ENCODE results near the gene P2RY10. TPM values are rescaled to one million over a fixed set of nuclear protein-coding genes. Genes with fewer than 3 reads are reported as not detected.

Gene P2RY10, protein sequence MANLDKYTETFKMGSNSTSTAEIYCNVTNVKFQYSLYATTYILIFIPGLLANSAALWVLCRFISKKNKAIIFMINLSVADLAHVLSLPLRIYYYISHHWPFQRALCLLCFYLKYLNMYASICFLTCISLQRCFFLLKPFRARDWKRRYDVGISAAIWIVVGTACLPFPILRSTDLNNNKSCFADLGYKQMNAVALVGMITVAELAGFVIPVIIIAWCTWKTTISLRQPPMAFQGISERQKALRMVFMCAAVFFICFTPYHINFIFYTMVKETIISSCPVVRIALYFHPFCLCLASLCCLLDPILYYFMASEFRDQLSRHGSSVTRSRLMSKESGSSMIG
- total RNA-seq (not detected in 2 replicates), polyA plus RNA-seq (not detected in 2 replicates), polyA minus RNA-seq (ENCODE audit: low replicate concordance) (not detected in 2 replicates)
- polyA plus RNA-seq (2012), result not detected in 2 replicates

DNA sequence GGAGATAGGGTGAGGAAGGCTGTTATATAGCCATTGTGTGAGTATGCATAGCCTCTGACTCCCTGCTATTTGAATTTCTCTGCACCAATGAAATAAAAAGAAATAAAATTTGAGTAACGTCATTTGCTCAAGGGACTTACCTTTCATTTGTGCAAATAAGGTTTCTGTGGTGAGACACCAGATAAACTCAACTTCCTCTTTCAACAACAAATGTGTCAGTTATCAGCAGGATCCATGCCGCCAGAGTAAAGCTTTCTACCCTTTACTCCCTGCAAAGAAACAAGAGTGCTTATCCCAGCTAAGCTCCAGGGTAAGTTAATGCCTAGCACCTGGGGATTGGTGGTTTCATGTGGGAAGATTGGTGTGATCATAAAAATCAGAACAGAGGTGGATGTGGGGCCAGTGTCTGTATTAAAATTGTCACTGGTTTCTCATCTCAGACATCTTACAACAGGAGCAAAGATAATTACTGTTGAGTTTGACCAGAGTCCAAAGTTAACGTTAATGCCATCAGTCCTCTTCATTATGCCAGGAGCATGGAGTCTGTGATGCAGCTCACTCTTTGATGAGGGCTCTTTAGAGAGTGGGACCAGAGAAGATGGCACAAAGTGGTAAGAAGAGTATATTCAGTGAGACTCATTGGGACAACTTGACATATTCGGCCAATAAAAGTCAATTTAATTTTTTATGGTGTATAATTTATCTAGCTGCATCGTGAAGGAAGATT, at the start of gene P2RY10:
Gene P2RY10, plus strand, starts transcription at position 206 of the 727 bp plus-strand sequence. CDS start 15,130 bp downstream, outside the sequence.
- no peak for DNase-seq (ENCODE audit: low read depth in 2 of 2)
- Histone ChIP-seq H3K4me1 (ENCODE audit: control insufficient read depth, extremely low read depth, insufficient read depth, low read length) (no peaks in the 10 kb centered on the region), H3K79me2 (ENCODE audit: control insufficient read depth, insufficient read depth, low read length) (no peaks in the 10 kb centered on the region), H3K4me2 (ENCODE audit: extremely low read depth, insufficient read depth, low read length) (no peak within 1 kb of the TSS), H2AFZ (ENCODE audit: low read length) (no peak within 1 kb of the TSS), H3K4me3 (replicated peaks in 1 of 4; ENCODE audit: control extremely low read depth in 1 of 4, insufficient read depth in 1 of 4, low read depth in 3 of 4, low read length in 4 of 4) (no peak within 1 kb of the TSS), H3K36me3 (ENCODE audit: control insufficient read depth, insufficient read depth, low read length) (no peaks in the 10 kb centered on the region), H3K27me3 (ENCODE audit: control insufficient read depth, insufficient read depth, low read length) (no peaks in the 10 kb centered on the region), H3K9ac (ENCODE audit: insufficient read depth, low read length) (no peak within 1 kb of the TSS), H3K27ac (ENCODE audit: insufficient read depth, low read length) (no peak within 1 kb of the TSS), H4K20me1 (ENCODE audit: control insufficient read depth, extremely low read depth, insufficient read depth, low read length) (no peaks in the 10 kb centered on the region), H3K9me3 (ENCODE audit: control insufficient read depth, insufficient read depth, low read depth, low read length) (no peaks in the 10 kb centered on the region)
- TF ChIP-seq, protein P1, sequence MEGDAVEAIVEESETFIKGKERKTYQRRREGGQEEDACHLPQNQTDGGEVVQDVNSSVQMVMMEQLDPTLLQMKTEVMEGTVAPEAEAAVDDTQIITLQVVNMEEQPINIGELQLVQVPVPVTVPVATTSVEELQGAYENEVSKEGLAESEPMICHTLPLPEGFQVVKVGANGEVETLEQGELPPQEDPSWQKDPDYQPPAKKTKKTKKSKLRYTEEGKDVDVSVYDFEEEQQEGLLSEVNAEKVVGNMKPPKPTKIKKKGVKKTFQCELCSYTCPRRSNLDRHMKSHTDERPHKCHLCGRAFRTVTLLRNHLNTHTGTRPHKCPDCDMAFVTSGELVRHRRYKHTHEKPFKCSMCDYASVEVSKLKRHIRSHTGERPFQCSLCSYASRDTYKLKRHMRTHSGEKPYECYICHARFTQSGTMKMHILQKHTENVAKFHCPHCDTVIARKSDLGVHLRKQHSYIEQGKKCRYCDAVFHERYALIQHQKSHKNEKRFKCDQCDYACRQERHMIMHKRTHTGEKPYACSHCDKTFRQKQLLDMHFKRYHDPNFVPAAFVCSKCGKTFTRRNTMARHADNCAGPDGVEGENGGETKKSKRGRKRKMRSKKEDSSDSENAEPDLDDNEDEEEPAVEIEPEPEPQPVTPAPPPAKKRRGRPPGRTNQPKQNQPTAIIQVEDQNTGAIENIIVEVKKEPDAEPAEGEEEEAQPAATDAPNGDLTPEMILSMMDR (conservative IDR thresholded peaks at IDR 0.05 in 1 of 2, IDR thresholded peaks at IDR 0.05 in 1 of 2; ENCODE audit: low read depth in 1 of 2, low read length in 2 of 2), result no peak
- TF ChIP-seq EZH2 (IDR thresholded peaks at IDR 0.05; ENCODE audit: low read length, missing control alignments), result no peak

DNA sequence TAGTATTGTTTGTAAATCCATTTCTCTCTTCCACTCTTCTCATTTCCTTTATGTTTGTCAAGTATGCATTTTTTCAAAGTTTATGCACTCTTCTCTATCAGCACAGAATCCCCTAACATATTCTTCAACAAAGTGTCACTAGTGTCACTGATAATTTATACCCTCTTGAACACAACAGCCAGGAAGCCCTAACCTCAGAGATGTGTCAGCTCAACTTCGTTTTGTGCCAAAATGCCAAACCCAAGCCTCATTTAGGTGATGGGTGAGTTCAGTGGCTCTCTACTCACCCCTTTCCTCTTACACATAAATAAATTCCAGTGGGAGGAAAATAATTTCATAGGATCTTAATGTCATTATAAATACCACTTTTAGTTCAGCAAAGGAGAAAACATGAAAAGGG, 22.4 kb upstream of the P2RY10 start:
- Histone ChIP-seq H3K9me3 (ENCODE audit: control insufficient read depth, insufficient read depth, low read depth, low read length) (no peaks in the 10 kb centered on the region), H3K4me3 (replicated peaks in 1 of 4; ENCODE audit: control extremely low read depth in 1 of 4, insufficient read depth in 1 of 4, low read depth in 3 of 4, low read length in 4 of 4) (no peak overlapping the region), H3K36me3 (ENCODE audit: control insufficient read depth, insufficient read depth, low read length) (no peaks in the 10 kb centered on the region), H3K27me3 (ENCODE audit: control insufficient read depth, insufficient read depth, low read length) (no peaks in the 10 kb centered on the region), H4K20me1 (ENCODE audit: control insufficient read depth, extremely low read depth, insufficient read depth, low read length) (no peaks in the 10 kb centered on the region), H2AFZ (ENCODE audit: low read length) (no peak overlapping the region), H3K27ac (ENCODE audit: insufficient read depth, low read length) (no peak overlapping the region), H3K9ac (ENCODE audit: insufficient read depth, low read length) (no peak overlapping the region), H3K4me2 (ENCODE audit: extremely low read depth, insufficient read depth, low read length) (no peak overlapping the region), H3K79me2 (ENCODE audit: control insufficient read depth, insufficient read depth, low read length) (no peaks in the 10 kb centered on the region), H3K4me1 (ENCODE audit: control insufficient read depth, extremely low read depth, insufficient read depth, low read length) (no peaks in the 10 kb centered on the region)
- DNase-seq (ENCODE audit: low read depth in 2 of 2), result no peak
- TF ChIP-seq EZH2 (IDR thresholded peaks at IDR 0.05; ENCODE audit: low read length, missing control alignments), result no peak
- TF ChIP-seq, protein P1 (conservative IDR thresholded peaks at IDR 0.05 in 1 of 2, IDR thresholded peaks at IDR 0.05 in 1 of 2; ENCODE audit: low read depth in 1 of 2, low read length in 2 of 2), result no peak

DNA sequence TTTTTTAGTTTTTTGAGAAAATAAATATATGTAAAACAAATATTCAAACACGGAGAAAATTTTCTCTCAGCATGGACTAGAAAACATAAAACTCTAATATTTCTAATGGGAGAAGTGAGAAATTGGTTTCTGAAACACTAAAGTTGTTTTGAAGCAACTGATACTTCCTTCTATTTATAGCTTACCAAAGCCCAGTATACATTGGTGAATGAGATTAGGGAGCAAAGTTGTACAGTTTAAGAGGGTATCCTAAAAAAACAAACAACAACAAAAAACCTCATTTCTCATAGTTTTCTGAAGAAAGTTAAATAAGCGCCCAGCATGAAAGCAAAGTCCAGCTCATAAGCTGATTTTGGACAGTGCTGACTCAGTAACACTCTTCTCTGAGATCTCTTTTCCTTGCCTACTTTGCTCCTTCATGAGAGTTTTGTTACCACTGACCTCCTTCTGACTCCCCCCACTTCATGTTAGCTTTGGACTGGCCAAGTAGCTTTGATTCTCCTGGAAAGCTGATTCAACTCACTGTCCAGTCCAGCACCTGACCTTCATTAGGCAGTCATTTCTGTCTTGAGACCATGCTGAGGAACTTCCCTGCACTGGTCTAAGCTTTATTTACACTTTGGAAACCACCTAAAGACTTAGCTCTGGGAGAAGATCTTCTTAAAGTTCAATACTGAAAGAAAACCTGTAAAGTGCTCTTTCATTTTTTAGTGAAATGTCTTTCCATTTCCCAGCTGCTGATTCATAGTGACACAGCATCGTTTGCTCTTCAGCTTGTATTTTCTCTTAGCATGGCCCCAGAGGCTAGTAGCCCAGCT, 21.8 kb upstream of the P2RY10 start:
- no peaks in the 10 kb centered on the region for H3K36me3 ChIP-seq (ENCODE audit: control insufficient read depth, insufficient read depth, low read length)
- H3K9me3 ChIP-seq (ENCODE audit: control insufficient read depth, insufficient read depth, low read depth, low read length), result no peaks in the 10 kb centered on the region
- no peak overlapping the region for H3K4me3 ChIP-seq (replicated peaks in 1 of 4; ENCODE audit: control extremely low read depth in 1 of 4, insufficient read depth in 1 of 4, low read depth in 3 of 4, low read length in 4 of 4)
- no peaks in the 10 kb centered on the region for H3K27me3 ChIP-seq (ENCODE audit: control insufficient read depth, insufficient read depth, low read length)
- no peak for DNase-seq (ENCODE audit: low read depth in 2 of 2)
- TF ChIP-seq, protein P1 (conservative IDR thresholded peaks at IDR 0.05 in 1 of 2, IDR thresholded peaks at IDR 0.05 in 1 of 2; ENCODE audit: low read depth in 1 of 2, low read length in 2 of 2), result no peak
- TF ChIP-seq EZH2 (IDR thresholded peaks at IDR 0.05; ENCODE audit: low read length, missing control alignments), result no peak
- H4K20me1 ChIP-seq (ENCODE audit: control insufficient read depth, extremely low read depth, insufficient read depth, low read length), result no peaks in the 10 kb centered on the region
- no peak overlapping the region for H3K9ac ChIP-seq (ENCODE audit: insufficient read depth, low read length)
- no peak overlapping the region for H3K4me2 ChIP-seq (ENCODE audit: extremely low read depth, insufficient read depth, low read length)
- H2AFZ ChIP-seq (ENCODE audit: low read length), result no peak overlapping the region
- no peak overlapping the region for H3K27ac ChIP-seq (ENCODE audit: insufficient read depth, low read length)
- H3K79me2 ChIP-seq (ENCODE audit: control insufficient read depth, insufficient read depth, low read length), result no peaks in the 10 kb centered on the region
- no peaks in the 10 kb centered on the region for H3K4me1 ChIP-seq (ENCODE audit: control insufficient read depth, extremely low read depth, insufficient read depth, low read length)

All from fibroblast of lung (primary cell).